Measurements from ENCODE around the gene GPR35. TPM values are rescaled to one million over a fixed set of nuclear protein-coding genes. Genes with fewer than 3 reads are reported as not detected.

Gene GPR35
- total RNA-seq (2021), result 2.7 and 2.9 TPM in 2 replicates
- Bru-seq, nascent RNA, result percentile 36 among the genes with signal in this experiment
- percentile 43 among the genes with signal in this experiment for BruChase-seq, experiment 1, labeled RNA remaining after a 2-hour chase
- BruChase-seq, experiment 2, labeled RNA remaining after a 6-hour chase, result percentile 62 among the genes with signal in this experiment
- long read RNA-seq, partial matches to known transcripts, result 0 of 3 reads
- long read RNA-seq, other reads (novel, unspliced or antisense), result 2 of 3 reads

- H3K27ac ChIP-seq (ENCODE audit: low read depth, low read length, poor library complexity, severe bottlenecking), result no peak within 1 kb of the TSS
These were observed at the start of gene GPR35 for GRCh38 chr2:240624950-240625621. Gene GPR35, plus strand, starts transcription at chr2:240625480. Its CDS starts 4,473 bp downstream, at chr2:240629953.

GRCh38 chr2:240576036-240576435 lies 49.2 kb upstream of the GPR35 start:
- Histone ChIP-seq H3K4me1 (ENCODE audit: insufficient read depth, low read length, poor library complexity, severe bottlenecking) (no peaks in the 10 kb centered on the region), H3K4me3 (ENCODE audit: low read depth, low read length, poor library complexity, severe bottlenecking) (no peak overlapping the region), H3K36me3 (ENCODE audit: insufficient read depth, low read length, poor library complexity, severe bottlenecking) (peaks cover 11% of the 10 kb centered on the region), H3K9me3 (ENCODE audit: low read depth, low read length, poor library complexity, severe bottlenecking) (no peaks in the 10 kb centered on the region), H3K27ac (ENCODE audit: low read depth, low read length, poor library complexity, severe bottlenecking) (no peak overlapping the region), H3K27me3 (replicated peaks; ENCODE audit: insufficient read depth, low read depth, low read length, poor library complexity) (no peaks in the 10 kb centered on the region)
- no peak for DNase-seq (ENCODE audit: low spot score)
- BruUV-seq (replicated peaks), result no TSS peak
- TF ChIP-seq EZH2 (IDR thresholded peaks at IDR 0.05; ENCODE audit: borderline replicate concordance, low read depth, low read length, poor library complexity, severe bottlenecking) (no peak), CTCF (conservative IDR thresholded peaks at IDR 0.05; ENCODE audit: low read depth, low read length) (no peak)
- CTCF ChIA-PET, result no interaction called here
- POLR2A ChIA-PET (ENCODE audit: low non-redundant PET), result no interaction called here
- intact Hi-C loops (cut with micrococcal nuclease; ENCODE audit: unreplicated experiment), result no loop called here

More at GRCh38 chr2:240624950-240625621, at the start of gene GPR35:
- H3K4me3 ChIP-seq (ENCODE audit: low read depth, low read length, poor library complexity, severe bottlenecking), result no peak within 1 kb of the TSS
- intact Hi-C loops (cut with micrococcal nuclease; ENCODE audit: unreplicated experiment), result no loop called here
- H3K4me1 ChIP-seq (ENCODE audit: insufficient read depth, low read length, poor library complexity, severe bottlenecking), result no peaks in the 10 kb centered on the region
- TF ChIP-seq CTCF (conservative IDR thresholded peaks at IDR 0.05; ENCODE audit: low read depth, low read length), result no peak
- no peak for TF ChIP-seq EZH2 (IDR thresholded peaks at IDR 0.05; ENCODE audit: borderline replicate concordance, low read depth, low read length, poor library complexity, severe bottlenecking)
- POLR2A ChIA-PET (ENCODE audit: low non-redundant PET), result no interaction called here
- CTCF ChIA-PET, result no interaction called here
- DNase-seq (ENCODE audit: low spot score), result no peak
- H3K36me3 ChIP-seq (ENCODE audit: insufficient read depth, low read length, poor library complexity, severe bottlenecking), result no peaks in the 10 kb centered on the region
- no peaks in the 10 kb centered on the region for H3K27me3 ChIP-seq (replicated peaks; ENCODE audit: insufficient read depth, low read depth, low read length, poor library complexity)
- BruUV-seq (replicated peaks), result no TSS peak
- no peaks in the 10 kb centered on the region for H3K9me3 ChIP-seq (ENCODE audit: low read depth, low read length, poor library complexity, severe bottlenecking)

GRCh38 chr2:240576436-240577205 lies 48.7 kb upstream of the GPR35 start:
- H3K36me3 ChIP-seq (ENCODE audit: insufficient read depth, low read length, poor library complexity, severe bottlenecking), result peaks cover 15% of the 10 kb centered on the region
- ChIA-PET CTCF (no interaction called here), POLR2A (ENCODE audit: low non-redundant PET) (no interaction called here)
- H3K27ac ChIP-seq (ENCODE audit: low read depth, low read length, poor library complexity, severe bottlenecking), result no peak overlapping the region
- intact Hi-C loops (cut with micrococcal nuclease; ENCODE audit: unreplicated experiment), result no loop called here
- H3K9me3 ChIP-seq (ENCODE audit: low read depth, low read length, poor library complexity, severe bottlenecking), result no peaks in the 10 kb centered on the region
- H3K27me3 ChIP-seq (replicated peaks; ENCODE audit: insufficient read depth, low read depth, low read length, poor library complexity), result no peaks in the 10 kb centered on the region
- TF ChIP-seq EZH2 (IDR thresholded peaks at IDR 0.05; ENCODE audit: borderline replicate concordance, low read depth, low read length, poor library complexity, severe bottlenecking), result no peak
- no peak for TF ChIP-seq CTCF (conservative IDR thresholded peaks at IDR 0.05; ENCODE audit: low read depth, low read length)
- BruUV-seq (replicated peaks), result no TSS peak
- H3K4me1 ChIP-seq (ENCODE audit: insufficient read depth, low read length, poor library complexity, severe bottlenecking), result no peaks in the 10 kb centered on the region
- no peak for DNase-seq (ENCODE audit: low spot score)
- H3K4me3 ChIP-seq (ENCODE audit: low read depth, low read length, poor library complexity, severe bottlenecking), result no peak overlapping the region
